Epithelial cell of esophagus (primary cell): ENCODE results near the gene LASP1.
A peak's percentile ranks its signal among the peaks of the same experiment; 100 is the strongest.

ENCODE experiments used
- DNase-seq: peaks from one replicate; pipeline ENCODE4 v3.0.0; 2010; ENCODE audit warnings: low read depth
- H3K4me3 ChIP-seq: 2 replicates; pipeline ENCODE4 v1.5.1; 2011; ENCODE audit warnings: mild to moderate bottlenecking, low read length, control low read depth
- CTCF ChIP-seq: IDR thresholded peaks from 2 replicates; pipeline ENCODE4 v1.5.1; 2011; ENCODE audit warnings: low read depth, mild to moderate bottlenecking, low read length, control low read depth, inconsistent platforms; ENCODE audit not compliant: insufficient read depth; ENCODE audit errors: missing control alignments

LASP1 gene

GRCh38 chr17:38958326-38958725, 88.5 kb downstream of the LASP1 start:
- no peak overlapping the region for H3K4me3 ChIP-seq
- TF ChIP-seq CTCF, result no peak
- no peak for DNase-seq

GRCh38 chr17:38958756-38959155, 88.9 kb downstream of the LASP1 start:
- no peak for DNase-seq
- no peak overlapping the region for H3K4me3 ChIP-seq
- TF ChIP-seq CTCF, result no peak

GRCh38 chr17:38959508-38959907, 89.7 kb downstream of the LASP1 start:
- H3K4me3 ChIP-seq, result no peak overlapping the region
- TF ChIP-seq CTCF, result no peak
- DNase-seq, result no peak

- no peak for DNase-seq
- no peak for TF ChIP-seq CTCF
- no peak overlapping the region for H3K4me3 ChIP-seq
These were observed 90.5 kb downstream of the LASP1 start for GRCh38 chr17:38960402-38960801.

- DNase-seq, result no peak
- no peak for TF ChIP-seq CTCF
- no peak overlapping the region for H3K4me3 ChIP-seq
These were observed 91.6 kb downstream of the LASP1 start for GRCh38 chr17:38961413-38961812.

- TF ChIP-seq CTCF, result peak; percentile 11
These were observed 97.5 kb downstream of the LASP1 start, which contains the start of gene FBXO47 for GRCh38 chr17:38967290-38967738. FBXO47 (minus strand) TSS chr17:38967403; CDS start chr17:38963025, 4,378 bp downstream.

GRCh38 chr17:38969281-38969680, 99.4 kb downstream of the LASP1 start:
- H3K4me3 ChIP-seq, result no peak overlapping the region
- TF ChIP-seq CTCF, result no peak
- no peak for DNase-seq

More at GRCh38 chr17:38967290-38967738, 97.5 kb downstream of the LASP1 start, which contains the start of gene FBXO47:
- H3K4me3 ChIP-seq, result peak within 1 kb of the TSS; percentile 50
- peak; percentile 94 for DNase-seq
